Retina (tissue), 1 donor: Measurements from ENCODE around the gene RALGAPA1.

ENCODE experiments used
- DNase-seq: peaks from one replicate; pipeline ENCODE4 v3.0.0-alpha.2; 2016

Gene RALGAPA1

GRCh38 chr14:35533357-35534207 lies 275.5 kb downstream of the RALGAPA1 start, which contains the start of gene INSM2:
Gene INSM2, plus strand, starts transcription at chr14:35534164. Its CDS starts 89 bp downstream, at chr14:35534253.
- peak; percentile 96 for DNase-seq

DNA sequence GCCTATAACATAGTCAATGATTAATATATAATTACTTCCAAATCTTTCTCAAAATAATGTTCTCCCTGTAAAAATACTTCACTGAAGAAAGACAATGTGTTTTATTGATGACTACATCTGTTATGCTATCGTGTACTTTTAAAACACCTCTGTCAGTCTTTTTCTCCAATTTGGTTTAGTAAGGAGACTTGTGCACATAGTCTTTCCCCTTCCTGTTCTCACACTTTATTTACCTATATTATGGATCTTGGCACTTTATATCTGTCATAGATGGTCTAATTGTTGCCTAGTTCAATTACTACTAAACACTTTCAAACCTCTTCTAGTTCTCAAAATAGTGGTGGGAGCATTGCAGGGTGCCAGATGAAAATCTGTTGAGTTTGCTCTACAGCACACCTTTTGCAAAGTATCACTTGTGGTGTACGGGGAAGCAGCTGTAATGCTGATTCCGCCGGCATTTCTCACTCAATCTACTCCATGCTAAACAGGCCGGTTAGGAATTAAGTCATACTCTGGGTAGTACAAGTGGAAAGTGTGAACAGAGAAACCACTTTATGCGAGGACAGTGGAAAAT lies 276.2 kb downstream of the RALGAPA1 start:
- DNase-seq: no peak

DNA sequence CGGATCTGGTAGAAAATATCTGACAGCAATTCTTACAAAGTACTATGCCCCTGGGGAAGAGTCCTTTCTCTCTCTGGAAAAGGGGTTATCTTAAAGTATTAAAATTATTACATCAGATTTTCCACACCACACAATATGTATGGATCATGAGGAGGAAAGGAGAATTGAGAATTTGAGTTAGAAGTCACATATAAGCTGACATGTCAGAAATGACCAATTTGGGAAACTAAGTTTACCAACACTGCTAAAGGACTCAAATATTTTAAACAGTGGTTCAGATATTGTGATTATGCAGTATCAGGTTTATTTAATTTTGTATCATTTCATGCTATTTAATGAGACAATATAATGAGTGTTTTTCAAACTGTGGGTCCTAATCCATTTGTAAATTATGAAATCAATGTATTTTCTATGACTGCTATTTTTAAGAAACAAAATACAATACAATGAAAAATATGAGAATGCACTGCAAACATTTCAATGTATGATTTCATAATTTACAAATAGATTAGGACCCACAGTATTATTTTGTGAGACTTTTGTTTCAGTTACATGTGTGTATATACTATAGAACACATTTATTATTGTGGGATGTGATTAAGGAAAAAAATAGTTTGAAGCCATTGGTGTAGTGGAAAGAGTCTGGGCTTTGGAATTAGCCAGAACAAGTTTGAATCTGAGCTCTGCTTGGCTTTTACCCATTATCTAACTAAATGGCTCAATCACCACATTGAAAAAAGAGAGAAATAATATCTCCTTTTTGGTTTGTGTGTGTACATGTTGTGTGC lies 276.9 kb downstream of the RALGAPA1 start:
- DNase-seq: no peak

DNA sequence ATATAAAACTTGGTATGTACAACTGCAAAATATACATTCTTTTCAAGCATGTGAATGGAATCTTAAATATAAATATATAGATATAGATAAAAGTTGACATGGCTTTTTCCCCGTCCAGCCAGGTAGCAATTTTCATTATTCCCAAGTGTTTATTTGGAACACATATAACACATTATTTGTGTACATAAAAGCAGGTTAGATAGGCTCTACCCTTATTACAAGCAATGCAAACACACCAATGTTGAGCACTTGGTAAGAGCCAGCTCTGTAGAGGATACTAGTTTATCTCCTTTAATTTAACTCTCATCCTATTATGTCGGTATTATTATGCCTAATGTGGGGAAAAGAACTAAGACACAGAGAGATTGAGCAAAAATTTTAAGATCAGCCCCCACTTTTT lies 282.1 kb downstream of the RALGAPA1 start:
- no peak for DNase-seq

DNA sequence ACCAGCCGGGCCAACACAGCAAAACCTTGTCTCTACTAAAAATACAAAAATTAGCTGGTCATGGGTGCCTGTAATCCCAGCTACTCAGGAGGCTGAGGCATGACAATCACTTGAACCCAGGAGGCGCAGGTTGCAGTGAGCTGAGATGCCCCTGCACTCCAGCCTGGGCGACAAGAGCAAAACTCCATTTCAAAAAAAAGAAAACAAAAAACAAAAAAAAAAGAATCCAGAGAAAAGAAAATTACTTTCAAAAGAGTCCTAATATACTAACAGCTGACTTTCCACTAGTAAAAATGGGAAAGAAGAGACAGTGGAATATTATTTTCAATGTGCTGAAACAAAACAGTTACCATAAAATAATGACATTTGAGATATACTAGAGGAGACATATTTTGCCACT lies 283.4 kb downstream of the RALGAPA1 start:
- DNase-seq: no peak

- DNase-seq: no peak
Observed at GRCh38 chr14:35519986-35520385, 289.1 kb downstream of the RALGAPA1 start.

- DNase-seq: no peak
Observed at GRCh38 chr14:35515916-35516315, 293.2 kb downstream of the RALGAPA1 start.

GRCh38 chr14:35512765-35513164 lies 296.3 kb downstream of the RALGAPA1 start:
- DNase-seq: no peak

DNA sequence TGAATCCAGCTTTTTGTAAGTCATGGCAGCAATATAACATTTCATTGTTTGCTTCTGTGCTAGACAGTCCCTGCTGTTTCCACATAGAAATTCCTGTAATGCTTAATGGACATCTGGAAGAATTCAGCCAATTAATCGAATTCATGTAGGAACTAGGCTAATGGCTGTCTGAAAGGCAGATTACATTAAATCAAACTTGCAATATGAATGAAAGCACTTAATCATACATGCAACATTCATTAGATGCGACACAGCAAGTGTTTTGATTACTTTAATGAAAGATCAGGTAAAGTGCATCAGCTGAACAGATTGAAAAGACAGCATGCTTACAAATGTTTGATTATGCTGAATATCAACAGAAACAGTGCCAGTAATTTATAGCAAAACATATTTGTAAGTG lies 299.2 kb downstream of the RALGAPA1 start:
- DNase-seq: peak; percentile 16

DNA sequence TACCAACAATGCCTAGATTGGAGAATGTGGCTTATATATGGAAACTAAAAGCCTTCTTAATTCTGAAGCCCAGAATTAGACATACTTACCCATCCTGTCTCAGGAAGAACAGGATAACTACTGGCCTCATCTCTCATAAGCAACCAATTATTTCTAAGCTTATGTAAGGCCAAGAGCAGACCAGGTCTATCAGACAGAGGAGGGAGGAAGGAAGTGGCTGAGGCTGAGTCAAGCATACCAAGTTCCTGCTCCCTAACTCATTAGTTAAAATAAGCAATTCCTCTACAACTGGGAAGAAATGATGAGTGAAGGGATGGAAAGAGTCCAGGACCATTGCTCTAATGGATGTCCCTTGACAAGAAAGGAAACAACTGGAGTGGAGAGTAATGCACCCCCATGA lies 302.2 kb downstream of the RALGAPA1 start:
- DNase-seq: no peak

GRCh38 chr14:35506461-35506860 lies 302.6 kb downstream of the RALGAPA1 start:
- no peak for DNase-seq

GRCh38 chr14:35504260-35504659 lies 304.8 kb downstream of the RALGAPA1 start:
- DNase-seq: no peak

DNA sequence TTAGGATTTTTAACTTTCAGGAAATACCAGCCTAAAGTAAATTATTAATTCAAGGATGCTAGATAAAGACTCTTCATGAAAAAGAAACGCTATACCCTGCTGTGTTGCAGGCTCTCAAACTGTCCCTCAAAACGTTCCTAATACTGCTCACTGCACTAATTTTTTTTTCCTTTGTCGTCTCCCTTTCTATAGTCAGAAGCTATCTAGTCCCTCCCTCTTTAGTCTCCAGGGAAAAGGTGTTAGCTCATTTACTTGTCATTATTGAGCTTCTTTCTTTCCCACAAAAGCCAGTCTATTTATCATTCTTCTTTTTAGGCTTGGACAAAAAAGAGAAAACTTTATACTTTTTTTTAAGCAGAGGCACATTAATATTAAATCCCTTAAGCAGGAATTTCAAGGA lies 305.4 kb downstream of the RALGAPA1 start:
- DNase-seq: no peak

GRCh38 chr14:35499180-35499579 lies 309.9 kb downstream of the RALGAPA1 start:
- DNase-seq: no peak

- DNase-seq: no peak
Observed at GRCh38 chr14:35495278-35495677, 313.8 kb downstream of the RALGAPA1 start.

- no peak for DNase-seq
Observed at GRCh38 chr14:35492569-35493014, 316.5 kb downstream of the RALGAPA1 start.
